EH (cell line): ENCODE results near the gene PNRC2.
"Not testable (repeated sequence)": the region's sequence is repeated elsewhere in the genome, so short reads cannot be mapped to it uniquely, and the experiment has no call there.

ENCODE experiments used
- DNase-seq: peaks from one replicate; pipeline ENCODE4 v3.0.0-alpha.2; 2015; ENCODE audit warnings: low read depth

Gene PNRC2

DNA sequence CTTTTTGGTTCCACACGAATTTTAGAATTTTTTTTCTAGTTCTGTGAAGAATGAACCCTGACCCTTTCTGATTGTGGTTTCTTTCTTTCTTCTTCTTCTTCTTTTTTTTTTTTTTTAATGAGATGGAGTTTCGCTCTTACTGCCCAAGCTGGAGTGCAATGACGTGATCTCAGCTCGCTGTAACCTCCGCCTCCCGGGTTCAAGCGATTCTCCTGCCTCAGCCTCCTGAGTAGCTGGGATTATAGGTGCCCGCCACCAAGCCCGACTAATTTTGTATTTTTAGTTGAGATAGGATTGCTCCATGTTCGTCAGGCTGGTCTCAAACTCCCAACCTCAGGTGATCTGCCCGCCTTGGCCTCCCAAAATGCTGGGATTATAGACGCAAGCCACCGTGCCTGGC lies 32.4 kb downstream of the PNRC2 start:
- not testable (repeated sequence) for DNase-seq

DNA sequence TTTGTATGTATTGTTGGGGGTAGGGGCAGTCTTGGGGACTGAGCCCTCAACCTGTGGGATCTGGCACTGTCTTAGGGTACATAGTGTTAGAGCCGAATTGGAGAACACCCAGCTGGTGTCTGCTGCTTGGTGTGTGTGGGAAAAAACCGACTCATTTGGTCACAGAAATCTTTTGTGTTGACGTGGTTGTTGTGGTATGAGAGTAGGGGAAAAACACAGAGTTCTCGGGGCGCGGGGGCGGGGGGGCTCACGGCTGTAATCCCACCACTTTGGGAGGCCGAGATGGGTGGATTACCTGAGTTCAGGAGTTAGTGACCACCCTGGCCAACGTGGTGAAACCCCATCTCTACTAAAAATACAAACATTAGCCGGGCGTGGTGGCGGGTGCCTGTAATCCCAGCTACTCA lies 35.8 kb downstream of the PNRC2 start:
- peak; percentile 27 for DNase-seq

DNA sequence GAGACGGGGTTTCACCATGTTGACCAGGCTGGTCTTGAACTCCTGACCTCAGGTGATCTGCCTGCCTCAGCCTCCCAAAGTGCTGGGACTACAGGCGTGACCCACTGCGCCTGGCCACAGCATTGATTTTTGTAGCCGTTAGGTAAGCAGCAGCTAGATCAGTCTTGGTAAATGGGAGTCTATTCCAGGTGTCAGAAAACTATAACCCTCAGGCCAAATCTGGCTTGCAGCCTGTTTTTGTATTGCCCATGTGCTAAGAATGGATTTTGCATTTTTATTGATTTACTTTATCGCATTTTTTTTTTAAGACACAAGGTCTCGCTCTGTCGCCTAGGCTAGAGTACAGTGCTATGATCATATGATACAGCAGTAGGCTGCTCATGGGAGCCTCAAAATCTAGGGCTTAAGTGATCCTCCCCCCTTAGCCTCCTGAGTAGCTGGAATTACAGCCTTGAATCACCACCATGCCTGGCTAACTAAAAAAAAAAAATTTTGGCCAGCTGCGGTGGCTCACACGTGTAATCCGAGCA lies 37.1 kb downstream of the PNRC2 start:
- no peak for DNase-seq

DNA sequence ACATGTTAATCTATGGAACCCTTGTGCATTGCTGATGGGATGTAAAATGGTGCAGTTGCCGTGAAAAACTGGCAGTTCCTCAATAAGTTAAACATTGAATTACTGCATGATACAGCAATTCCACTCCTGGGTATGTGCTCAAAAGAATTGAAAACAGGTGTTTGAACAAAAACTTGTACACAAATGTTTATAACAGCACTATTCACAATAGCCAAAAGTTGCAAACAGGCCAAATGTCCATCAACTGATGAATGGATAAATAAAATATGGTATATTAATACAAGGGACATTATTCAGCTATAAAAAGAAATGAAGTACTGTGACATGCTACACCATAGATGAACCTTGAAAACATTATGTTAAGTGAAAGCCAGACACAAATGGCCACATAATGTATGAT lies 38.2 kb downstream of the PNRC2 start:
- no peak for DNase-seq

DNA sequence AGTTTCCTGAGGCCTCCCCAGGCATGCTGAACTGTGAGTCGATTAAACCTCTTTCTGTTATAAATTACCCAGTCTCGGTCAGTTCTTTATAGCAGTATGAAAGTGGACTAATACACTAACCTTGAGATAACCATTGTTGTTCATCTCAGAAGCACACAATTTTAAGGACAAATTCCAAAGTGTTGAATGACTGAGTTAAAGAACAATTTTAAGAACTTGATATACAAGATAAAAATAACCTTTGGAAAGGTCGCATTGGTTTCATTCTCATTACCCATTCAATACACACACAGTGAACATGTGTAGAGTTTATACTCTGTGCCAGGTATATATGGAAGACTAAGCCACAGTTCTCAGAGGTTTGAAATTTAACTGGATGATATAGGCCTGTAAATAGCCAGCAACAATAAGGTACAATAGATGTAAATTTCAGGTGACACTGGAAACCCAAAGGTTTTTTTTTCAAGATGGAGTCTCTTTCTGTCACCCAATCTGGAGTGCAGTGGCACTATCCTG lies 39.6 kb downstream of the PNRC2 start:
- peak; percentile 60 for DNase-seq

DNA sequence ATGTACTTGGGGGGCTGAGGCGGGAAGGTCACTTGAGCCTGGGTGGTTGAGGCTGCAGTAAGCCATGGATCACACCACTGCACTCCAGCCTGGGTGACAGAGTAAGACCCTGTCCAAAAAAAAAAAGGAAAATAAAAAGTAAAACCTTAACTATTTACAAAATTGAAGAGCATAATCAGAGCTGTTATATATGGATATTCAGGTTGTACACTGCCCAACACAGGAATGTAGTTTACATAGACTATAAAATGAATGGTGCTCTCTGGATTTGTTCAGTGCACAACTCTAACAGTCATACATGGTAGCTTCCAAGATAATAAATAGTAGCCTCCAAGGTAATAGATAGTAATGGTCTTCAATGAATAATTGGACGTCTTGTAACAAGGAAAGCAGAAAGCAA lies 43.1 kb downstream of the PNRC2 start:
- no peak for DNase-seq

DNA sequence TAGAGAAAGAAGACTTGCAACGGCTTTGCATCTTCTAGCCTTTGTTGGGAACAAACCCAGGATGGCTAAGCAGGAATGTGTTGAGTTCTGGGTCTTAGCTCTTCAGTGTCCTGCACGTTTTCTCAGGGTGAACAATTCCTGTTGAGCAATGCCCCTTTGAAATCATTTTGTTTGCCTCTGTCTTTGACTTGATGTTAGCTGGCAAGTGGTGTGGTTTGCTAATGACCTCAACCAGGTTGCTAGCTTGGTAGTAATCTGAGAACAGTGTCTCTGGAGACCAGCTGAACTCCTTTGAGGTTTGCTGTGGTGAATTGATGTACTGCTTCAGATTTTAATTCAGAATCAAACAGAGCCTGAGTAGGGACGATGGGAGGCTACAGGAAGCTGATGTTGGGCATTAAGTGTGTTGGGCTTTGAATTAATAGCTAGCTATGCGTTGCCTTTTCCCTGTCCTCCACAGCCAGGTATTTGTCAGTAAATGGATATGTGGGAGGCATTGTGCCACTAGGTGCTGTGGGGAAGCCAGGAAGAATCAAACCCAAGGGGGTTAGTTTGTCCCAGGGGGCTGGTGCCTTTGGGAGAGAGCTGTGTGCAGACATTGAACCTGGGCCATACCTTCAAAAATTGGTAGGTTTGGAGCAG lies 43.8 kb downstream of the PNRC2 start:
- DNase-seq, result peak; percentile 63

DNA sequence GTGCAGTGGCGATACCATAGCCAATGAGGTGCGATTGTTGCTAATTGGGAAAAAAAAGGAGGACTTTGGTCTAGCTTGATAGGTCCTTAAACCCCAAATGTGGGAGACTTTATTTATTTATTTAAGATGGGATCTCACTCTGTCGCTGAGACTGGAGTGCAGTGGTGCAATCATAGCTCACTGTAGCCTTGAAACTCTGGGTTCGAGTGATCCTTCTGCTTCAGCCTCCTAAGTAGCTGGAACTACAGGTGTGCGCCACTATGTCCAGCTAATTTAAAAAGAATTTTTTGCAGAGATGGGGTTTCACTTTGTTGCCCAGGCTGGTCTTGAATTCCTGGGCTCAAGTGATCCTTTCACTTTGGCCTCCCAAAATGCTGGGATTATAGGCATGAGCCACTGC lies 44.5 kb downstream of the PNRC2 start:
- DNase-seq, result no peak

DNA sequence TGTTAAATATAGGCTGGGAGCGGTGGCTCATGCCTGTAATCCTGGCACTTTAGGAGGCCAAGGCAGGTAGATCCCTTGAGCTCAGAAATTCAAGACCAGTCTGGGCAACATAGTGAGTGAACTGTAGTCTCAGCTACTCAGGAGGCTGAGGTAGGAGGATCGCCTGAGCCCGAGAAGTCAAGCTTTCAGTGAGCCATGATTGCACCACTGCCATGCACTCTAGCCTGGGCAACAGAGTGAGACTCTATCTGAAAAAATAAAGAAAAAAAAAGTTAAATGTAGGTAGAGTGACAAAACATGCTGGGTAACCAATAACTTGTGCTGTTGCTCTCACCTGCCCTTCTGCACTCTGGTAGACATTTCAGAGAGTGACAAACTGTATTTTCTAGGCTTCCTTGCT lies 45.5 kb downstream of the PNRC2 start:
- DNase-seq, result no peak

DNA sequence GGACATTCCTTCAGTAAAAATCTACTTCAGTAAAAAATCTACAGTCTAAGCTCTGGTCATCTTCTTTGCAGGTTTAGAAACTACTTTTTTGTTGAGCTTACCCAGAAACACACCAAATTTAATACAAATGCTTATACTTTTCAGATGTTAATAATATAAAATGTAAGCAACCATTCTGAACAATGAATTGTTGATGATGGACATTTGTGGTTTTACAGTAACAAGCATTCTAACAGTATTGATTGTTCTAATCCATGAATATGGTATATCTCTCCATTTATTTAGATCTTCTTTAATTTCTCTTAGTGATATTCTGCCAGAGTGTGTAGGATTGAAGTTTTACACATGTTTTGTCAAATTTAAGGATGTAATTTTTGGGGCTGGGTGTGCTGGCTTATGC lies 47.5 kb downstream of the PNRC2 start:
- no peak for DNase-seq

DNA sequence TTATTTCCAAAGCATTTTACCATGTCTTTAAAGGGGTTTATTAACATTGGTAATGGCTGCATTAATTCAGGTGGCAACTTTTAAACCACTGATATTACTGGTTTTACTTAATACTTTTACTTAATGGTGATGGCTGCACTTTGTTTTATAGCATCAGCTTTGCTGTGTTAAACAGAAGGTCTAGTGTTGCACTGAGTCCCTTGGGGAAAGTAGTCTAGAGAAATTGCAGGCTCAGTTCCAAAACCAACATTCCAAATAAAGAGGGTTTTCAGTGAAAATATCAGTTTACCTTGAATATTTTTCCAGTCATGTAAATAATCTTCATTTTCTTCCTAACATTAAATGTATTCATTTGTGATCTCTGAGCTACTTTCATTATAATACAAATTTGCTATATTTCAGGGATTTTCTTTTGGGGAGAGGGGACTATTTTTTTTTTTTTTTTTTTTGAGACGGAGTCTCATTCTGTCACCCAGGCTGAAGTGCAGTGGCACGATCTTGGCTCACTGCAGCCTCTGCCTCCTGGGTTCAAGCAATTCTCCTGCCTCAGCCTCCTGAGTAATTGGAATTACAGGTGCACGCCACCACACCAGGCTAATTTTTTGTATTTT lies 49.1 kb downstream of the PNRC2 start:
- peak; percentile 44 for DNase-seq

DNA sequence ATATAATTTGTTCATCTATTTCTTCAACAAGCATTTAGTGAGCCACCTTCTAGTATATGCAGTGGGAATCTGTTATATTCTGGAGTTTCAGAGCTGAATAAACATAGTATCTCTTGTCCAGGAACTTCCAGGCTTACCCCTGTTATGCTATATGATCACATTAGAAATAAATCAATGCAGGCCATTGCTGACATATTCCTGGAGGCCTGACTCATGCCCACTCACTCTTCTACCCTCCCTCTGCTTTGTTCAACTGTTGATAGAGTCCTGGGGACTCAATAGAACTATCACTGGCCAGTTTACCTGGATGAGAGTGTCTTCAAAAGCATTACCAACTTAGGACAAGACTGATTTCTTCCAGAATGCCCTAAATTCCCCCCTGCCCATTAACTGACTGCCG lies 49.8 kb downstream of the PNRC2 start:
- peak; percentile 67 for DNase-seq

DNA sequence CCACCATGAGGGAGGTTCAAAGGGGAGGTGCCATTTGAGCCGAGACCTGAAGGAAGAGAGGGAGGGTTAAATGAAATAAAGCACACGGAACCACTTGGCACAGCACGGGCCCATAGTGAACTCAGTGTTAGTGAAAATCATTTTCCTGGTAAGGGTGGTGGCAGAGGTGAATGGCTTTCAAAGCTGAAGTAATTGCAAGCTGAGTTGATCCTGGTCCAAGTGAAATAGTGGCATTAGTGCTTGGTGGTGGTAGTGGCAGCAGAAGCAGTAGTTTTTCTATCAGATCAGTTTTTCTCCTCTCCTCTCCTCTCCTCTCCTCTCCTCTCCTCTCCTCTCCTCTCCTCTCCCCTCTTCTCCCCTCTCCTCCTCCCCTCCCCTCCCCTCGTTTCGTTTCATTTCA lies 51.0 kb downstream of the PNRC2 start:
- DNase-seq, result no peak

DNA sequence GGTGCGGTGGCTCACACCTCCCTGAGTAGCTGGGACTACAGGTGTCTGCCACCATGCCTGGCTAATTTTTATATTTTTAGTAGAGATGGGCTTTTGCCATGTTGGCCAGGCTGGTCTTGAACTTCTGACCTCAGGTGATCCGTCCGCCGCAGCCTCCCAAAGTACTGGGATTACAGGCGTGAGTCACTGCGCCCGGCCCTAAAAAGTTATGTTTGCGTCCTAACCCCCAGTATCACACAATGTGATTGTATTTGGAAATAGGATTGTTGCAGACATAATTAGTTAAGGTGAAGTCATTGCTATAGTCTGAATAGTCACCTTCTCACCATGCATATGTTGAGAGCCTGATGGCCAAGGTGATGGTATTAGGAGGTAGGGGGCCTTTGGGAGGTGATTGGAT lies 53.2 kb downstream of the PNRC2 start:
- not testable (repeated sequence) for DNase-seq
